NK-92 (cell line): Measurements from ENCODE around the gene FAM171A1.
"Not testable (repeated sequence)": the region's sequence is repeated elsewhere in the genome, so short reads cannot be mapped to it uniquely, and the experiment has no call there.

ENCODE experiments used
- DNase-seq: peaks from one replicate; lab custom pipeline; 2025; ENCODE audit not compliant: unreplicated experiment; lab: John Stamatoyannopoulos, UW

FAM171A1 gene

GRCh38 chr10:15345450-15345849 lies 25.6 kb downstream of the FAM171A1 start:
- DNase-seq, result no peak

GRCh38 chr10:15344876-15345285 lies 26.2 kb downstream of the FAM171A1 start:
- no peak for DNase-seq

DNA sequence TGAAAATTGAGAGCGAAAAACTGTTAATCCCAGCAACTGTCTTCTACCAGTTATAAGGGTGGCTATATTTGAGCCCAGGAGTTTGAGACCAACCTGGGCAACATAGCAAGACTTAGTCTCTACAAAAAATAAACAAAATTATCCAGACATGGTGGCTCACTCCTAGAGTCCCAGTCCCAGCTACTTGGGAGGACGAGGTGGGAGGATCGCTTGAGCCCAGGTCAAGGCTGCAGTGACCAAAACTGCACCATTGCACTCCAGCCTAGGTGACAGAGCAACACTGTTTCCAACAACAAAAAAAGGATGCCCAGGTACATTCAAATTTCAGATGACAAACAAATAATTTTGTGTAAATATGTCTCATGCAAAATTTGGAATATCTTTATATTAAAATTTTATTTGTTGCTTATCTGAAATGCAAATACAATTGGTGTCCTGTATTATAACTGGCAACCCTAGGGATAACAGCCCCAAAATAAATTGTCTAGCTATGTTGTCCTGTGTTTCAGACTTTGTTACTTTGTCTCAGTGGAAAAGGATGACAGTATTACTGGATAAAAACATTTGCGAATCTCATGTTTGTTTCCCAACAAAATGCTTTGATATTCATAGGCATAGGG lies 26.7 kb downstream of the FAM171A1 start:
- no peak for DNase-seq

- no peak for DNase-seq
These were observed 28.1 kb downstream of the FAM171A1 start for GRCh38 chr10:15342970-15343369.

- no peak for DNase-seq
These were observed 29.5 kb downstream of the FAM171A1 start for GRCh38 chr10:15341502-15342128.

DNA sequence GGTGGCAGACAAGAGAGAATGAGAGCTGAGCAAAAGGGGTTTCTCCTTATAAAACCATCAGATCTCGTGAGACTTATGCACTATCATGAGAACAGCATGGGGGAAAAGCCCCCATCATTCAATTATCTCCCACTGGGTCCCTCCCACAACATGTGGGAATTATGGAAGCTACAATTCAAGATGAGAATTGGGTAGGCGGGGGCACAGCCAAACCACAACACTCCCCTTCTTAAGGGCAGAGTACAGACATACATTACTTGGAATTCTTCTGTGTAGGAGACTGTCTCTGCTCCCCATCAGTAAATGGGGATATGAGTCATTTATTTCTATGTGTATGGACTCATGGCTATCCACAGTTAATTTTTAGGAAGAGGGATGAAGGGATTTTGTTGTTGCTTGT lies 31.2 kb downstream of the FAM171A1 start:
- no peak for DNase-seq

- not testable (repeated sequence) for DNase-seq
These were observed 33.6 kb downstream of the FAM171A1 start for GRCh38 chr10:15337441-15337923.

GRCh38 chr10:15336211-15336610 lies 34.9 kb downstream of the FAM171A1 start:
- no peak for DNase-seq

DNA sequence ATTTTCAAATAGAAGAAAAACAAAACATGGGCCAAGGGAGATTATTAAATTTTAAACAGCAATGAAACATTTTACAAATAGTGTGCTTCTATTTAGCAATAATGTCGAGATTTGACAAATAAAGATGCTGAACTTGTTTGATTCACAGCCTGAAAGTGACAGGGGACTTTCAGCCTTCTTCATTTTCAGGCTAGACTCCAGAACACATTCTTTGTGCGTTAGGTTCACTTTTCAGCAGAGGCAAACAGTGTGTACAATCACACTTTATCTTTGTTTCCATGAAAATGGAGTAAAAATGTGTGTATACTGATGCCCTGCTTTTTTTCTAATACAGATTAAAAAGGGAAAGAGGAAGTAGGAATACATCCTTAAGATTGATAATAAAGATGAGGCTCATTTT lies 35.6 kb downstream of the FAM171A1 start:
- no peak for DNase-seq

DNA sequence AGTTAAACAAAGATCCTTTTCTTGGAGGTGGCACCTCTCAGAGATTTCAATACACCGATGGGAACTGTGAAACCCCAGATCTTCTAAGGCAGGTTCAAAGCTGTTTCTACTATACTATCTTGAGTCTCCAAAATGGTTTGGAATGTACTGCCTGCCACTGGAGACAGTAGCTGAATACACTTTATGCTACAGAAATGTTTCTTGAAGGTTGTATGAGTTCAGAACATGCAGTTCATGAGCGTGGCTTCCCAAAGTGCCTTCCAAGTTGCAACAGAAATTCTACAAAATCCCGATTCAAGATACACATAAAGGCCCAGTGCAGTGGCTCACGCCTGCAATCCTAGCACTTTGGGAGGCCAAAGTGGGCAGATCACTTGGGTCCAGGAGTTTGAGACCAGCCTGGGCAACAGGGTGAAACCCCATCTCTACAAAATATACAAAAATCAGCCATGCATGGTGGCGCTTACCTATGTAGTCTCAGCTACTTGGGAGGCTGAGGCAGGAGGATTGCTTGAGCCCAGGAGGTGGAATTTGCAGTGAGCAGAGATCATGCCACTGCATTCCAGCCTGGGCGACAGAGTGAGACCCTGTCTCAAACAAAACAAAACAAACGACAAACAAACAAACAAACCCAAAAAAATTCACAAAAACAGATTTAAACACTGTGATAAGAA lies 36.3 kb downstream of the FAM171A1 start:
- DNase-seq, result no peak

- no peak for DNase-seq
These were observed 37.0 kb downstream of the FAM171A1 start for GRCh38 chr10:15333909-15334649.

DNA sequence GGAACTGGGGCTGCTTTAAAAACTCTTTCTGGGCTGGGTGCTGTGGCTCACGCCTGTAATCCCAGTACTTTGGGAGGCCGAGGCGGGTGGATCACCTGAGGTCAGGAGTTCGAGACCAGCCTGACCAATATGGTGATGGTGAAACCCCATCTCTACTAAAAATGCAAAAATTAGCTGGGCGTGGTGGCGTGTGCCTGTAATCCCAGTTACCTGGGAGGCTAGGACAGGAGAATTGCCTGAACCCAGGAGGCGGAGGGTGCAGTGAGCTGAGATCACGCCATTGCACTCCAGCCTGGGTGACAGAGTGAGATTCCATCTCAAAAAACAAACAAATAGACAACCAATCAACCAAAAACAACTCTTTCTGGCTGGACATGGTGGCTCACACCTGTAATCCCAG lies 37.9 kb downstream of the FAM171A1 start:
- not testable (repeated sequence) for DNase-seq

DNA sequence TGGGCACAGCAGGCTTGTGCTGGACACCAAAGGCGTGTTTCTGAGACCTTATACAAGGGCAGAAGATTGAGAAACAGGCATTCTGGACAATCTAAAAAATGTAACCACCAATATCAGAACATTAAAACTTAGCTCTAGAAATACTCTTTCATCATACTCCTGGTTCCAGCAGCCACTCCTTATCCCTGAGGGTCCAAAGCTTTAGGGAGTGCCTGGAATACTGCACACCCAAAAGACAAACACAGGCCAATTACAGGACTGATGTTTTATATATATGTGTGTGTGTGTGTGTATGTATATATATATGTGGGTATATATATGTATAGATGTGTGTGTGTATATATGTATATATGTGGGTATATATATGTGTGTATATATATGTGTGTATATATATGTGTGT lies 39.6 kb downstream of the FAM171A1 start:
- no peak for DNase-seq

- DNase-seq, result no peak
These were observed 41.7 kb downstream of the FAM171A1 start for GRCh38 chr10:15329437-15329836.

DNA sequence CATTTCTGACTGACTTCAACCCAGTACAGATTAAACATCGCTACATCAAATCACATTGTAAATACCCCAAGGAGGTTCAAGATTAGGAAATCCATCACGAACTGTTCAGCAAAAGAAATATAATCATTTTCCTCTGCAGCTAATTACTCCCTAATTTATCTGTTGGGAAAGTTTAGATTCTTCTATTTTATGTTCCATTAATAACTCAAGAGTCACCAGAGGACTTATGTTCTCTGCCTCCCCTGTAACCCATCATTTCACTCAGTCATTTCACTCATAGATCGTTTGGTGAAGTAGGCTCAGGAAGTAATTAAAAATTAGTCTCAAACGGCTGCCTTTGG lies 45.2 kb downstream of the FAM171A1 start:
- no peak for DNase-seq

- no peak for DNase-seq
These were observed 45.7 kb downstream of the FAM171A1 start for GRCh38 chr10:15325243-15325943.

GRCh38 chr10:15324611-15325010 lies 46.5 kb downstream of the FAM171A1 start:
- no peak for DNase-seq

- DNase-seq, result no peak
These were observed 47.0 kb downstream of the FAM171A1 start for GRCh38 chr10:15324113-15324512.

DNA sequence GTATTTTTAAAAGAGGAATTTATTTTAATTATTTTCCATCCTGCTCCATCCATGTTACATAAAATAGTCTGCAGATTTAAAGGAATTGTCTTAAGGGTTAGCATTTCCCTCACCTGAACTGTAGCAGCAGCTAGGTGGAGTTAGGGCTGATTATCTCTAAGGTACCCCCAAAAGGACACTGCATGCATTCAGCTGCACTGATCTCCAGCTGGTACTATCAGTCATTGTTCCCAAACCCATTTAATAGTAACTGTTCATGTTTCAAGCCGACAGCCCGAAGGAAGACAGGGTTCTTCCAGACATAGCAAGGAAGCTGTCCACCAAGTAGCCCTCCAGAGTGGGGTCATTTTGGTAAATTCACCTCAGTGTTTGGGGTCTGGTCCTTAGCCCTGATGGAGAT lies 48.7 kb downstream of the FAM171A1 start:
- no peak for DNase-seq

DNA sequence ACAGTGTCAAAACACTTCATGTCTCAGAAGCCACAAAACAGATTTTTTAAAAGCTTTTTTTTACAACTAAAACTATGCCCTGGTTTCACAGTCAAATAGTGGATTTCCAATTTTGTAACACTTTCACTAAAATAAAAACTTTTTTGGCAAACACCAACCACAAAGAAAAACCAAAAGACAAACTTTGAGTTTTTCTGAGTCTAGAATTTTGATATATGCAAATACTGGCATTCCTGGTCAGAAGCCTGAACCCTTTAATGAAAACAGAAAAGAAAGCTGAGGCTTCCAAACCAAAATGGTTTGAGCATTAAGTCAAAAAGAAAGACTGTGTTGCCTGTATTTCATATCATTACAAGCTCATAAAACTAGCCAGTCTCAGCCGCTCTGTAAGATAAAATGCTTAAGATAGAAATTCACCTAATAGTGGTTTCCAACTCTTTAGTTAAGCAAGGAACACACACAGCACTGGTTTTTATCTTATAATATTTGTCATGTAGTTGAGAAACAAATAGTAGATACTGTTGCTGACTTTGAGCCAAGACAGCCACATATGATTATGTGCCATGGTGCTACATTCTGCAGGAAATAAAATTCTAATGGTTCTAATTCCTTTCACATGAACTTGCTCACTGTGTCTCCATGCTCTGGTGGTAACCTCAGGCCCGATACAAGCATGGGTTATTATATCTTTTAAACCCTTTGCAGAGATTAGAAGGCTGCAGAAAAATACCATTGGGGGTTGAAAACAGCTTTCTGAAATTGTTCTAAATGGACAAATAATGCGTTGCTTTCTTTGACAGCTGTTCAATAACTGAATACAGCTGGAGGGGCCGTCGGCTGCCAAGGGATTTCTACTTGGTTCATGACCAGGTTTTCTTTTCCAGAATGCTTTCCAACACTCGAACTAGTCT lies 49.4 kb downstream of the FAM171A1 start:
- DNase-seq, result no peak
